ENCODE data around the gene ADAMTS13. TPM values are rescaled to one million over a fixed set of nuclear protein-coding genes. Genes with fewer than 3 reads are reported as not detected.

Gene ADAMTS13
- polyA plus RNA-seq, 4 donors: 7.1 to 14.0 (median 7.6) TPM

DNA sequence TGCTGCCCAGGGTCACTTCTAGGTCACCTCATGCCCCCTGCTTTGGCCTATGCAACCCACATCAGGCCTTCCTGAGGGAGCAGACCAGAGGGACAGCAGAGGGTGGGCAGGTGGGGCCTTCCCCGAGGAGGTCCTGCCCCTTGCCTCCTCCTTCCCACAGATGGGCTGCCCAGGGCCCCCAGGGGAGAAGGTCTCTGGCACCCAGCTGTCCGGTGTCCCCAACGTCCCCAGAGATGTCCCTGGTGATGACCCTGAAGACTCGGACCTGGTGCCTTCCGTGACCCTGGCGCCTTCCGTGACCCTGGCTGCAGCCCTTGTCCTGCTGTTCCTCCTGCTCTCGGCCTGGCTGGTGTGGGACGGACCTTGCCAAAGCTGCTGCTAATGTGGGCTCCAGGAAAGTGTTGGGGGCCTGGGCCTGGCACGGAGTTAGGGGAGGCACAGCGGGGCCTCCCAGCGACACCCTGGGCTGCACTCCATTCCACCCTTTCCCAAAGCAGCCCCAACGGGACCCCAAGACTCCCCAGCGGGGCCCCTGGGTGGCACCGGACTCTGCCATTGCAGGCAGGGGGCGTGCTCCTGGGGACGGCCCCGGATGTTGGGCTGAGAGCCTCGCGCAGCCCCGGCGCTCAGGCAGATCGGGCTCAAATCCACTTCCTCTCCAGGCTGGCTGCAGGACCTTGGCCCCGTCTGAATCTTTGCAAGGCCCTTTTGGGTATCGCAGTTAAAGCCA lies 63.5 kb downstream of the ADAMTS13 start:
- DNase-seq (ENCODE audit: low read depth in 4 of 4, low spot score in 3 of 4): no peak

DNA sequence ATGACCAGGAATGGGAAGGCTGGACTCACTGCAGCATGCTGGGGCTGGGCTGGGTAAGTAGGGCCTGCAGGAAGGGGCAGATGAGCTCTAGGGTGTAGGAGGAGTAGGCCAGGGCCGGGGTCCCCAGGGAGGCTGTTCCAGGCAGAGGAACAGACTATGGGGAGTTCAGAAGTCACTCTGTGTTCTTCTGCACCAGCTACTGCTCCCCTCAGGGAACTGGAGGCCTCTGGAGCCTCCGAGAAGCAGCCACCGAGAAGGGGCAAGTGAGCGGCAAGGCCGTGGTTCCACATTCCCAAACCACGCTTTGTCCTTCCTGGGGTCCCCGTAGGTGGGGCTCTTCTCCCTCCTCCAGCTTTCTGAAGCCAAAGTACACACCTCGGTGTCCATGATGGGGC lies 65.2 kb downstream of the ADAMTS13 start:
- no peak for DNase-seq (ENCODE audit: low read depth in 4 of 4, low spot score in 3 of 4)

DNA sequence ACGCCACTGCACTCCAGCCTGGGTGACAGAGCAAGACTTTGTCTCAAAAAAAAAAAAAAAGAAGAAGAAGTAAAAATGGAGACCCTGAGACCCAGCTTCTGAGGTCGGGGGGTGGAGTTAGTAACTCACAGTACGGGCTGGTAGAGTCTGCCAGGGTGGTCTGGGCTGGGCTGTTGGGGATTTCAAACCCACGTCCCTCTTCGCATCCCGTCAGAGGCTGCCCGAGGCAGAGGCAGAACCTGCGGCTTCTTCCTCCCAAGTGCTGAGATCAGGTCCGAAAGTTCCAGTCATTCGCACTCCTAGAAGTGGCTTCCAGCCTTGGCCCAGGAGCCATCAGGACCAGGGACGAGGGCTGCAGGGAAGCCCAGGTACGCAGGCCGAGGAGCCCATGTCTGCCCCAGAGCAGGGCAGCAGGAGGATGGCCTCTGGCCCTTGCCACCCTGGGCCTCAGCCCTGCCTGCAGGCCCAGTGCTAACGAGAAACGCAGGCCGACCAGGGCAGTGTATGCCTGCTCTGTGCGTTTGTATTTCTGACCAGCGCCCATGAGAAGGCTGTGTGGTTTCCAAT lies 66.6 kb downstream of the ADAMTS13 start:
- no peak for DNase-seq (ENCODE audit: low read depth in 4 of 4, low spot score in 3 of 4)

DNA sequence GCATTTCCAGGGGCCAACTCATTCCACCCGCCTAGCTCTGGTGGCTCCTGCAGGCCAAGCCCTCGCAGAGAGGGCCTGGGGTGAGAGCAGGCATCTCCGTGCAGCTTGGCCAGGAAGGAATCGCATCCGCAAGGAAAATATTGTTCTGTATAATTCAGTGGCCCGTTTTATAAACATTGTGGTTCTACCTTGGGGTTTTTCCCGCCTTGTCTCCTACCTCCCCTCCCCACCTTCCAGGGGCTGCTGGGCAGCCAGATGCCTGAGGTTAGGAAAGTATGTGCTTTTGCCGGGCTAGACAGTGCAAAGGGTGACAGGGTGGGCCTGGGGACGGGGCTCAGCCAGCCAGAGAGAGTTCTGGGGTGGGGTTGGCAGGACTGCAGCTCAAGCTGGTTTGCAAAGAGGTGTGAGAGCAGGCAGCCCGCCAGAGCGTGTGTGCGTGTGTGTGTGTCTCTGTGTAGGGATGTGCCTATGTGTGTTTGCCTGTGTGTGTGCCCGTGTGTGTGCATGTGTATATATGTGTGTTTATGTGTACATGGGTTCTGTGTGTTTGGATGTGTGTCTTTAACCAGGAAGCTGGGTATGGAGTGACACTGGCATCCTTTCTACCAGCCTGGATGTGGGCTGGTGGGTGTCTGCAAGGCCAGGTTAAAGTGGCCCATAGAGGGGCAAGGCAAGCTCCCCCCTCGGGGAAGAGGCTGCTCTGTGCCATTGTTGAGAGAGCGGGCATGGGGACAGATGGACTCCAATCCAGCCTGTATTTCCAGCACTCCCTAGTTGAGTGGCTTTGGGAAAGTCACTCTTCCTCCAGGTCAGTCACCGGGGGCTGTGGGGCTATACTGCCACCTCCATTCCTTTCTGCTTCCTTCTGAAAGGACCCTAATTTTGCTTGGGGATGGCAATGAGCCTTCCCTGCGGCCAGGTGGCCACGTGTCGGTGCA lies 67.4 kb downstream of the ADAMTS13 start:
- no peak for DNase-seq (ENCODE audit: low read depth in 4 of 4, low spot score in 3 of 4)

DNA sequence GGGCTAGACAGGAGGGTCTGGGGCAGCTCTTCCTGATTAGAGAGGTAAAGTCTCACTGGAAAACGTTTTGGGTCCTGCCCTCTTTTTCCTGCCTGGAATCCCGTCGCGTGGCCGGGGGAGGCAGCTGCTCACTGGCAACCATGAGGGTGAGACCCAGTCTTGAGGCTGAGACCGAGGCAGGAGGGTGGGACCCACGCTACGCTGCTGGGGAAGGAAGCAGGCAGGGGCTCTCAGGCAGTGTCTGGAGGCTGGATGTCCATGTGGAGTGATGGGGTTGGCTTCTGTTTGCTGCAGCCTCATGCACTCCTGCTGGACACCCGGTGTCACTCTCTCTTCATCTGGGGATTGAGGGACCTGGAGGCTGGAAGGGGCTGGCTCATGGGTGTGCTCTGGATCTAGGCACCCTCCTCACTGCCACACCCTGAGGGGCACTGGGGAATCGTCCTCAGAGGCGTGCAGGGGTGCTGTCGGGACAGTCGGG lies 68.1 kb downstream of the ADAMTS13 start:
- no peak for DNase-seq (ENCODE audit: low read depth in 4 of 4, low spot score in 3 of 4)

DNA sequence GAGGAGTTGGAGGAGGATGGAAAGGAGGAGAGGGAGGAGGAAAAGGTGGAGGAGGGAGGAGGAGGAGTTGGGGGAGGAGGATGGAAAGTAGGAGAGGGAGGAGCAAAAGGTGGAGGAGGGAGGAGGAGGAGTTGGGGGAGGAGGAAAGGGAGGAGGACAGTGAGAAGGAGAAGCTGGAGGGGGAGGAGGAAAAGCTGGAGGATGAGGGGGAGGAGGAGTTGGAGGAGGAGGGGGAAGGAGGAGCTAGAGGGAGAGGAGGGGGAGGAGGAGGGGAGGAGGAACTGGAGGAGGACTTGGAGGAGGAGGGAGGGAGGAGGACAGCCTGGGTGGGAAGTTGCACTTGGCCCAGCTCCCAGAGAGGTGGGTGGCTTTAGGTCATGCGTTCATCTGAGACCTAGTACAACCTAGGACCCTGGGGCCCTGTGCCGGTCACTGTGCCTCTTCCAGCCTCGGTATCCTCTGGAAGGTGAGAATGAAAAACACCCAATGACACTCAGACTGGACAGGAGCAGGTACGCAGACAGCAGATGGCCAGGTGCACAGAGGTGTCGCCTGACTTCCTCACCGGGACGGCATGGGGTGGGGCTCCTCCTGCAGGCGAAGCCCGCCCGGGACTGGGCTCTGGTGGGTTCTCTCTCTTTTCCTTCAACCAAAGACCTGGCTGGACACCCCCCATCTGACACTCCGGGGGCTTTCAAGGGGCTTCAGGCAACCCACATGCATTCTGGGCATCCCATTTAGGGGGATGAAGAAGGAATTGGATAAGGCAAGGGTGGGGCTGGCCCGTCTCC lies 68.9 kb downstream of the ADAMTS13 start:
- DNase-seq (ENCODE audit: low read depth in 4 of 4, low spot score in 3 of 4): no peak

DNA sequence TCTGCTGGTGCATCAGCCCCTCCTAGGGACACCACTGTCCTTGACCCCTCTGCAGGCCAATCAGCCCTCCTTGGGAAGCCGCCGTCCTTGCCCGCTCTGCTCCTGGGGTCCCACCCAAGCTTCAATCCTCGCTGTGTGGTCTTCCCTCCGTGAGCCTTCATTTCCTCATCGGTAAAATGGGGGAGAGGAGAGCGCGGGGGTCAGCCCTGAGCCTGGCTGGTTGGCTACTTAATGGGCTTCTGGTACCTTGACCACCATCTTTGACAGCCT lies 69.4 kb downstream of the ADAMTS13 start:
- no peak for DNase-seq (ENCODE audit: low read depth in 4 of 4, low spot score in 3 of 4)

DNA sequence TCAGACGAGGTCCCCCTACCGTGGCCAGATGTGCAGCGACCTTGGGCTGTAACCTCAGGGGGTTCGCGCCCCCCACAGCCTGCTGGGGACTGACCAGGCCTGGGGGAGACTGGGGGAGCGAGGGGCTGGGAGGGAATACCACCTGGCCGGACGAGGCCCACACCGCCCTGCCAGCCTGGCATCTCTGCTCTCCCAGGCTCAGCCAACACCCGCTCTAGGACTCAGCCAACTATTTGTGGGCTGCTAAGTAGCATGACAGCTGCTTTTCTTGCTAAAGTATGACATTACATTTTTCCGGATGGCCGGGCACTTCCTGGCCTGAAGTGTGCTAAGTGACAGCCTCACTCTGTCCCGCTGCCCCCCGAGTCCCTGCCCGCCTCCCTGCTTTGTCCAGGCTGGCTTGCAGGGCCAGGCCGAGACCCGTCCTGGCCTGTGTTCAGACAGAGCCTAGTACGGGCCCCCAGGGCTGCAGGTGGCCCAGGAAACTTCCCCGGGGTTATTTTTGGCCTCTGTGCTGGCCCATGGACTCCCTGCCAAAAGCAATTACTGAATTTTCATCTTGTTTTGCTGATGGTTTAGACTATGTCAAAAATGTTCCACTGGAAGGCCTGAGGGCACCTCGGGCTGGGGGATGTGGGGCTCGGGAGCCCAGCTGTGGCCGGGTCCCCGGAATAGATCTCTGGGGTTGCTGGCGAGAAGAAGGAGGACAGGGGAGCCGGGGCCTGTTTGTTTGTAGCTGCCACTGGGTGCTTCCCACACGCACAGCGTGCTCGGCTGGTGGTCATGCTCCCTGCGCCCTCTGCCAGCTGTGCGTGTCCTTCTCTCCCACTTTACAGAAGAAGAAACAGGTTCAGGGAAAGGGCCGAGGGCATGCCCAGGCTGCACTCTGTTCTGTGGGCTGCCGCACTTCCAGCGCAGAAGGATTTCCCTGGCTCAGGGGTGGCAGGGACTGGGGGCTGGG lies 70.2 kb downstream of the ADAMTS13 start:
- no peak for DNase-seq (ENCODE audit: low read depth in 4 of 4, low spot score in 3 of 4)

DNA sequence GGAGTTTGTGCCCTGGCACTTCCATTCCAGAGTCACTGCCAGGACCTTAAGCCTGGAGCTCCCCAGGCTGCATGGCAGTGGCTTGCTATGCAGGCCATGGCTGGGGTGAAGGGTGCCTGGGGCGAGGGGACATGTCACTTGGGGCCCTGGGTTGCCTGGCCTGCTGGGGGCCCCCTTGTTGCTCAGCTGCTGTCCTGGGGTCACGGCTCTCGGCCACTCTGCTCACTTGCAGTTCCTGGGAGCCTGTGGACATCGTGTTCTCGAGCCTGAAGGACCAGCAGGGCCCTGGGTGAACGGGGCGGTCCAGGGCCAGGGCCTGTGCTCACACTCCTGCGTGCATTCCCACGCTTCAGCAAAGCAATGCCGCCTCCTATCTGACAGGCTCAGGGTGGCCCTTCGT lies 71.3 kb downstream of the ADAMTS13 start:
- no peak for DNase-seq (ENCODE audit: low read depth in 4 of 4, low spot score in 3 of 4)

DNA sequence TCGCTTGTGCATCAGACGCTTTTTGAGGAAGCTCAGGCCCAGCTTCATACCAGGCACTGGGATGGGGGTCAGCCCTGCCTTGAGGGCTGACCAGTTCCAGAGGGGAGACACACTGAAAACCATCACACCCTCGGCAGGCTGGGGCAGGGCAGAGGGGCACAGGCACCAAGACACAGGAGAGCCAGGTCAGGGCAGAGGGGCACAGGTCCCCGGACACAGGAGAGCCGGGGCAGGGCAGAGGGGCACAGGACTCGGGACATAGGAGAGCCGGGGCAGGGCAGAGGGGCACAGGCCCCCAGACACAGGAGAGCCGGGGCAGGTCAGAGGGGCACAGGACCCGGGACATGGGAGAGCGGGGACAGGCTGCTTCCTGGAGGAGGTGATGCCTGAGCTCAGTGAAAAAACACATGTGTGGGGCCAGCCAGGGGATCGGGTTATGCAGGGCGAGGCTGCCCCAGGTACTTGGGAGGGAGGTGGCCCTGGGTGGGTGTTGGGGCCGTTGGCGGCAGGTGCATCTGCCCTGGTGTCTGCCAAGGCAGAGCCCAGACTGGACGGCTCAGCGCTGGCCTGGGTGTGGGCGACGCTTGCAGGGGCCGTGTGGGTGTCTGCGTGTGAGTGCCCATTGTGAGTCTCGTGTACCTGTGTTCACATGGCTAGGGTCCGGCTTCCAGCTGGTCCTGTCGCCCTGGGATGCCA lies 71.8 kb downstream of the ADAMTS13 start:
- DNase-seq (ENCODE audit: low read depth in 4 of 4, low spot score in 3 of 4): no peak

DNA sequence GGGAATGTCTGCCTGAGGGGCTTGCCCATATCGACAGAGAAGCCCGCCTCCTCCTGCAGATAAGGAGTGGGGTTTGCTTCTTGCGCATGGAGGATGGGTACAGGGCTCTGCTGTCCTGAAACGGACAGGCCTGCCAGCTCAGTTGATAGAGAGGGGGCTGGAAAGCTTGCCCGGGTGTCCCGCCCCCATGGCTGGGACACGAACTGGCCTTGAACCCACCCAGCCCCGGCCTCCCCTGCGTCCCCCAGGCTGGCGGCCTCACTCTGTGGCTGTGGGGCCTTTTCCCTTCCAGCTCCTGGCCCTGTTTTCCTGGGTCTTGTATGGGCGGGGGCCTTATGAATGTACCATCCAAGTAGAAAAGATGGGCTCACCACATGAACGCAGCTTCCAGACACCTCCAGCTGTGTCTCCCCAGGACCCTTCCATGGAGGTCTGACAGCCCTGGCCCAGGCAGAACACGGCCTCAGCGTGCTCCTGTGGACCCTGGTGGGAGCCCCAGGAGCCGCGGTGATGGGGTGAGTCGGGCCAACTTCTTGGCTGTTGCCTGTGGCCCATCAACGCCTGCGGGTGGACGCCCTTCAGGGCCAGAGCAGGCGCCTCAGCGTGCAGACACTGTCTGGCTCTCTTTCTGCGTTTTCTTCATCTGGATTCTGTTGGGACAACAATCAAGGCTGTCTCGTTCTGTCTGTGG lies 72.6 kb downstream of the ADAMTS13 start:
- DNase-seq (ENCODE audit: low read depth in 4 of 4, low spot score in 3 of 4): no peak

DNA sequence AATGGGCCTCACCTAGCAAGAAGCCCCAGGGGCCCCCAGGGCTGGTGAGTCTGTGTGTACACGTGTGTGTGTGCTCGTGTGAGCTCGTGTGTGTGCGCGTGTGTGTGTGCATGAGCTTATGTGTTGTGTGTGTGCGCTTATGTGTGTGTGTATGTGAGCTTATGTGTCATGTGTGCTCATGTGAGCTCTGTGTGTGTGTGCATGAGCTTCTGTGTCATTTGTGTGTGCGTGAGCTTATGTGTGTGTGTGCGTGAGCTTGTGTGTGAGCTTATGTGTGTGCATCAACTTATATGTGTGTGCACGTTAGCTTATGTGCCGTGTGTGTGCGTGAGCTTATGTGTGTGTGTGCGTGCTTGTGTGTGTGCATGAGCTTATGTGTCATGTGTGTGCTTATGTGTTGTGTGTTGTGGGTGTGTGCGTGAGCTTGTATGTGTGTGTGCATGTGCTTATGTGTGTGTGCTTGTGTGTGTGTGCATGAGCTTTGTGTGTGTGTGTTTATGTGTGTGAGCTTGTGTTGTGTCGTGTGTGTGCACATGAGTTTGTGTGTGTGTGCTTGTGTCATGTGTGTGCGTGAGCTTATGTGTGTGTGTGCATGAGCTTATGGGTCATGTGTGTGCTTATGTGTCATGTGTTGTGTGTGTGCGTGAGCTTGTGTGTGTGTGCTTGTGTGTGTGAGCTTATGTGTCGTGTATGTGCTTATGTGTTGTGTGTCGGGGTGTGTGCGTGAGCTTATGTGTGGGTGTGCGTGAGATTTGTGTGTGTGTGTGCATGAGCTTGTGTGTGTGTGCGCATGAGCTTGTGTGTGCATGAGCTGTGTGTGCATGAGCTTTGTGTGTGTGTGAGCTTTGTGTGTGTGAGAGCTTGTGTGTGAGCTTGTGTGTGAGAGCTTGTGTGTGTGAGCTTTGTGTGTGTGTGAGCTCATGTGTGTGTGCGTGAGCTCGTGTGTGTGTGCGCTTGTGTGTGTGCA lies 73.4 kb downstream of the ADAMTS13 start:
- no peak for DNase-seq (ENCODE audit: low read depth in 4 of 4, low spot score in 3 of 4)

DNA sequence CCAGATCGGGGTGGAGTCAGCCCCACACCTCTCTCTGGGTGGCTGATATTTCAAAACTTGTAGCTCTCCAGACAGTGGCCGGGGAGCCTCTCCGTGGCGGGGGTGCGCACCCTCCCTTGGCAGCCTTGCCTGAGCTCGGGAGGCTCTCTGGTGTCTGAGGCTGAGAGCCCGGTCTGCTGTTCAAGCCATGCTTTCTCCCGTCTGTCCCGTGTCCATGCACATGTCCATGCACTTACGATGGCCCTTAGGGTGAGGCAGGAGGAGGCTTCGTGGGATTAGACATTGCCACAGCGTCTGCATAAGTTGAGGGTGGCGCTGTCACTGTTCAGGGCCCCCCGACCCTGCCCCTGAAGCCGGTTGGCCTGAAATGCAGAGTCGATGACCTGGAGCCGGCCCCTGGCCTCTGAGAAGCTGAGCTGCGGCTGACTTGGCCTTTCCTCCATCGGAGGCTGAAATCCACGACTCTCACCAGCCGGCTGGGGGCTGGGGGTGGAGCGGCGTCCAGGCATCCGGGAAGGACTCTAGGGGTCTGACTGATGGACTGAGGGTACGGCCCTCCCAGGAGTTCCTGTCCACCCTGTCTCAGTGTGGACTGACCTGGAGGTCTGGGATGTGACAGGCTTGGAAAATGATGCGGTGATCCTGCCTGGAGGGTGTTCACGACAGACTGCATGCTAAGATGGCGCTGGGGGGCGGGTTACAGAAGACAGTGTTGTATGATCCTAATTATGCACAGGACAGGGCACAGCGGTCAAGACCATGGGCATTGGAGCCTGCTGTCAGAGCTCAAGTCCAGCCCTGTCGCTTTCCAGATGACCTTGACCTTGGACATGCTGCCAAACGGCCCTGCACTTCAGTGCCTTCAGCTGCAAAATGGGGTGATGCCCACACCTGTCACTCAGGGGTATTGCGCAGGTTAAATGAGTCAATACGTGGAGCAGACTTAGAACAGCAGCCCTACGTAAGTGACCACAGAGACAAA lies 75.0 kb downstream of the ADAMTS13 start:
- DNase-seq (ENCODE audit: low read depth in 4 of 4, low spot score in 3 of 4): no peak

DNA sequence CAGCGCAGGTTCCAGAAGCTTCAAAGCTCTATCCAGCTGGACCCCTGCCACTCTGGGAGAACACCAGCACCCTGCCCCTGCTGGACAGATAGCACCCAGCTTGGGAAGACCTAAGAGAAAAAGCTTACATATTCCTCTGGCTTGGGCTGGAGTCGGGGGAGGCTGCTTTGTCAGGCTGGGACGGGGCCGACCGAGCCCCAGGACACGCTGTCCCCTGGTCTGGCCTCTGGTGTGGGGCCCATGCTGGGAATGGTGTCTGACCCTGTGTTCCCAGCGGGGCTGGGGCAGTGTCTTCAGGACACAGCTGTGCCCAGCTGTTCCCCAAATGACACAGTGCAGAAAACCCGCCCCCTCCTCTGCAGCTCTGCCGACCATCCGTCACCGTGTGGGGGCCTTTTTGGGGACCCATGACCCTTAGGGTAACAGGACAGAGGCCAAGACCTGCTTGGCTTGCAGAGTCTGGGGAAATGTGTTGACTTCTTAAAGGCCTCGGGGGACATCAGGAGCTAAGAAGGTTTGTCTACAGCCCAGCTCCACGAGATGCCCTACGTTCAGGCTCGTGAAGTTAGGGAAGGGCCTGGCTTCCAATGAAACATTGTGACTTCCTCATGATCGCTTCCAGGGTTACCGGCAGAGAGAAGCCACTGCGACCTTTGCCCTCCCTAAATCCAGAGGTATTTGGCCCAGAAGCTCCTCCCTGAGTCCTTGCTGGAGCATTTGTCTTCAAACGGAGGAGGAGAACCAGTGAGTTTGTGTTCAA lies 77.1 kb downstream of the ADAMTS13 start:
- DNase-seq (ENCODE audit: low read depth in 4 of 4, low spot score in 3 of 4): no peak

DNA sequence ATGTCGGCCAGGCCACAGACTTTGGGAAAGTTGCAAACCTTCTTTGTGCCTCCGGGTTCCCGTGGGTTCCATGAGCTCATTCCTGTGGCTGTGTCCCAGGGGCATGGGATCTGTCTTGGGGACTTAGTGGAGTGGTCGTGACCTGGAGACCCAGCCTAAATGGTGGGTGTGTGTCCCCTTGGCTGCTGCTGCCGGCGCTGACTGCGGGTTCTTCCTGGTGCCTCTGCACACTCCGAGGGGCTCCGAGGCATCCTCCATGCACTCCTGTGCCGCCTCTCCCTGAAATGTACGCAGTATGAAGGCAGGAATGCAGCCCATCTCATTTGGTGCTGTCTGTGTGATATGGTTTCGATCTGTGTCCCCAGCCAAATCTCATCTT lies 77.7 kb downstream of the ADAMTS13 start:
- no peak for DNase-seq (ENCODE audit: low read depth in 4 of 4, low spot score in 3 of 4)

DNA sequence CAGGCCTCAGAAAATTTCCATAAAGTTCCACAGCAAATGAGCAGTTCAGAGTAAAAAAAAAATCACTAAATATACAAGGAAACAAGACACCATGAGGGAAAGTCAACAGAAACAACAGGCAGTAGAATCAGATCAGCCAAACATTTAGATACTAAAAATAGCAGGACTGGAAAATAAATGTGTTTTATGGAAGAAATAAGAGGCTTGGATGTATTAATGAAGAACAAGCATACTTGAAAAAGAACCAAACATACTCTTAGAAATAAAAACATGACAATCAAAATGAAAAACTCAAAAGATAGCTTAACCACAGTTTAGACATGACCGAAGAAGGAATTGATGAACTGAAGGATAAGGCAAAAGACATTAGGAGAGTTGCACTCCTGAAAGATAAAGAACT lies 79.9 kb downstream of the ADAMTS13 start:
- DNase-seq (ENCODE audit: low read depth in 4 of 4, low spot score in 3 of 4): no peak
